K562 (cell line): ENCODE measurements around the gene RARG. TPM values are rescaled to one million over a fixed set of nuclear protein-coding genes. Genes with fewer than 3 reads are reported as not detected.
A peak's percentile ranks its signal among the peaks of the same experiment; 100 is the strongest.

Experiments
- ATAC-seq: fragments of 200-7000 bp; cut with Tn5 transposase; 3 replicates; pipeline ENCODE4 v1.9.1; 2020; ENCODE audit warnings: moderate library complexity
- BruUV-seq: library from RNA; stranded (reverse); fragments of 400-500 nt; replicated peaks from 2 replicates; lab custom pipeline; 2021; lab: Mats Ljungman, UMichigan
- CTCF ChIA-PET: fragments of 300-600 bp; formaldehyde crosslinking; extraction: SDS; loops from one replicate; lab custom pipeline; 2021; ENCODE audit warnings: low intra/inter-chr PET ratio; lab: Yijun Ruan, JAX
- POLR2A ChIA-PET: fragments of 300-600, 350-650 bp; sonication (Branson Sonifier 250); formaldehyde crosslinking; extraction: SDS; loops from one replicate; lab custom pipeline; 2021; ENCODE audit warnings: antibody characterized with exemption, inconsistent platforms; lab: Yijun Ruan, JAX
- DNase-seq, 4 experiments: peaks; one replicate each; pipeline versions ENCODE4 v3.0.0 to v3.0.0-alpha.2; 2011 to 2018; ENCODE audit warnings: low spot score in 3 of 4, mixed read lengths in 3 of 4; ENCODE audit errors: extremely low read depth in 1 of 4
- FAIRE-seq: peaks from 2 replicates; lab custom pipeline; 2011; peaks lifted over from hg19 to GRCh38; lab: Jason Lieb, UNC
- H2AFZ ChIP-seq: 2 replicates; pipeline ENCODE4 v1.6.0; 2011; ENCODE audit warnings: low read depth, low read length, control low read depth, inconsistent platforms
- H3K27ac ChIP-seq: fragments of 200-600 bp; 3 replicates; pipeline ENCODE4 v1.8.0; 2011; ENCODE audit warnings: low read depth, mild to moderate bottlenecking, control low read depth, inconsistent platforms, low read length, moderate library complexity, mixed read lengths; ENCODE audit errors: extremely low read depth
- H3K27me3 ChIP-seq, 2 experiments: fragments of 300-600 bp in 1 of 2; 2 replicates in 1 of 2; 3 replicates in 1 of 2; pipeline versions ENCODE4 v1.6.0 to v1.8.0; 2011; ENCODE audit warnings: inconsistent platforms in 2 of 2, low read length in 2 of 2, mild to moderate bottlenecking in 1 of 2, mixed read lengths in 1 of 2, moderate library complexity in 1 of 2; ENCODE audit not compliant: control insufficient read depth in 2 of 2, insufficient read depth in 2 of 2
- H3K36me3 ChIP-seq: fragments of 300-600 bp; 3 replicates; pipeline ENCODE4 v1.8.0; 2011; ENCODE audit warnings: mild to moderate bottlenecking, low read length, inconsistent platforms; ENCODE audit not compliant: control insufficient read depth, insufficient read depth
- H3K4me1 ChIP-seq, 2 experiments: fragments of 200-600 bp in 1 of 2; replicated peaks in 1 of 2; 2 replicates in 1 of 2; 3 replicates in 1 of 2; pipeline versions ENCODE4 v1.5.1 to v1.8.0; 2011; ENCODE audit warnings: inconsistent platforms in 2 of 2, low read length in 2 of 2, mild to moderate bottlenecking in 1 of 2, mixed read lengths in 1 of 2, moderate library complexity in 1 of 2; ENCODE audit not compliant: control insufficient read depth in 2 of 2, insufficient read depth in 2 of 2
- H3K4me2 ChIP-seq: 2 replicates; pipeline ENCODE4 v1.6.1; 2011; ENCODE audit warnings: low read length, control low read depth, inconsistent platforms, mixed read lengths; ENCODE audit not compliant: insufficient read depth
- H3K4me3 ChIP-seq: fragments of 200-600 bp; sonication (generic), shearing (Covaris generic); 2 replicates; pipeline ENCODE4 v1.5.1; 2016; ENCODE audit warnings: control low read depth, inconsistent platforms
- H3K79me2 ChIP-seq: fragments of 200-600 bp; 3 replicates; pipeline ENCODE4 v1.8.0; 2011; ENCODE audit warnings: low read length, inconsistent platforms; ENCODE audit not compliant: control insufficient read depth, insufficient read depth
- H3K9ac ChIP-seq, 2 experiments: 2 replicates each; pipeline versions ENCODE4 v1.6.0 to v1.6.1; 2011; ENCODE audit warnings: low read depth in 2 of 2, low read length in 2 of 2, control low read depth in 1 of 2, inconsistent platforms in 1 of 2, mild to moderate bottlenecking in 1 of 2, mixed read lengths in 1 of 2; ENCODE audit not compliant: insufficient read depth in 1 of 2
- H3K9me1 ChIP-seq: one replicate; pipeline ENCODE4 v1.6.0; 2011; ENCODE audit warnings: inconsistent platforms, mild to moderate bottlenecking, low read length, moderate library complexity; ENCODE audit not compliant: control insufficient read depth, insufficient read depth
- H3K9me3 ChIP-seq: replicated peaks from 2 replicates; pipeline ENCODE4 v1.5.1; 2011; ENCODE audit warnings: low read depth, low read length, inconsistent platforms; ENCODE audit not compliant: control insufficient read depth, insufficient read depth
- H4K20me1 ChIP-seq: replicated peaks from 2 replicates; pipeline ENCODE4 v1.6.1; 2011; ENCODE audit warnings: low read length, inconsistent platforms, mixed read lengths; ENCODE audit not compliant: control insufficient read depth, insufficient read depth
- ADNP ChIP-seq: fragments of 200-800 bp; sonication (Bioruptor generic); IDR thresholded peaks from 2 replicates; pipeline ENCODE4 v1.6.1; 2016; ENCODE audit warnings: missing genetic modification characterization, missing compliant biosample characterization
- ARID1B ChIP-seq: fragments of 450-650 bp; IDR thresholded peaks from 2 replicates; pipeline ENCODE4 v1.6.1; 2016; ENCODE audit warnings: antibody characterized with exemption, mild to moderate bottlenecking, inconsistent platforms
- BMI1 ChIP-seq: fragments of 150-350 bp; IDR thresholded peaks from 2 replicates; pipeline ENCODE4 v1.6.1; 2014; ENCODE audit warnings: low read length
- CGGBP1 ChIP-seq: fragments of 250-450 bp; sonication (Bioruptor Pico); IDR thresholded peaks from 2 replicates; pipeline ENCODE4 v1.9.0; 2021; ENCODE audit warnings: mild to moderate bottlenecking
- ELF1 ChIP-seq: fragments of 200-800 bp; sonication (Bioruptor generic); IDR thresholded peaks from 2 replicates; pipeline ENCODE4 v1.6.1; 2016; ENCODE audit warnings: missing genetic modification characterization, missing compliant biosample characterization
- GTF2E2 ChIP-seq: fragments of 200-800 bp; sonication (Bioruptor generic); IDR thresholded peaks from 2 replicates; pipeline ENCODE4 v1.6.1; 2016; ENCODE audit warnings: missing genetic modification characterization, missing compliant biosample characterization
- HES1 ChIP-seq: fragments of 450-650 bp; IDR thresholded peaks from 2 replicates; pipeline ENCODE4 v1.6.1; 2016; ENCODE audit warnings: low read depth, mild to moderate bottlenecking, moderate library complexity
- HNRNPUL1 ChIP-seq: fragments of 200-400 bp; formaldehyde crosslinking; IDR thresholded peaks from 2 replicates; pipeline ENCODE4 v1.6.1; 2017; ENCODE audit warnings: low read length
- KAT2B ChIP-seq: IDR thresholded peaks from one replicate; pipeline ENCODE4 v1.6.1; 2012; ENCODE audit warnings: low read depth, mild to moderate bottlenecking, control low read depth, inconsistent platforms, low read length, moderate library complexity
- MAZ ChIP-seq, 2 experiments: fragments of 450-650 bp in 1 of 2; sonication (generic) in 1 of 2; formaldehyde crosslinking; IDR thresholded peaks in 1 of 2; conservative IDR thresholded peaks in 1 of 2; 2 replicates each; pipeline versions ENCODE4 v1.4.0 to v1.5.0; 2020; ENCODE audit warnings: mild to moderate bottlenecking in 1 of 2, missing genetic modification reagents in 1 of 2
- PHF20 ChIP-seq: fragments of 450-650 bp; IDR thresholded peaks from 2 replicates; pipeline ENCODE4 v1.6.1; 2018; ENCODE audit not compliant: partially characterized antibody
- POU5F1 ChIP-seq: fragments of 150-350 bp; IDR thresholded peaks from 2 replicates; pipeline ENCODE4 v1.6.1; 2014; ENCODE audit warnings: borderline replicate concordance, low read length, low read depth, mild to moderate bottlenecking; ENCODE audit not compliant: partially characterized antibody
- PTRF ChIP-seq: fragments of 450-650 bp; IDR thresholded peaks from 2 replicates; pipeline ENCODE4 v1.6.1; 2016; ENCODE audit warnings: mild to moderate bottlenecking, missing genetic modification characterization, missing compliant biosample characterization
- TEAD4 ChIP-seq, 2 experiments: sonication (generic) in 1 of 2; formaldehyde crosslinking in 1 of 2; IDR thresholded peaks; 2 replicates each; pipeline versions ENCODE4 v1.6.1 to v1.8.0; 2012 to 2022; ENCODE audit warnings: borderline replicate concordance in 1 of 2, inconsistent platforms in 1 of 2, low read length in 1 of 2, mild to moderate bottlenecking in 1 of 2, missing genetic modification reagents in 1 of 2
- ZNF41 ChIP-seq: fragments of 250-450 bp; sonication (Bioruptor Pico); conservative IDR thresholded peaks from 2 replicates; pipeline ENCODE4 v1.4.0; 2020; ENCODE audit warnings: mild to moderate bottlenecking
- ZNF445 ChIP-seq: fragments of 250-450 bp; sonication (Bioruptor Pico); IDR thresholded peaks from 2 replicates; pipeline ENCODE4 v1.4.0; 2020; ENCODE audit warnings: low read depth, mild to moderate bottlenecking, moderate library complexity
- WGBS: fragments of 100-300 bp; shearing (Covaris generic); methylation state at CpG from one replicate; pipeline ENCODE4 v1.1.6; 2016; ENCODE audit warnings: low coverage, mixed read lengths; ENCODE audit not compliant: insufficient coverage; ENCODE audit errors: missing lambda C conversion rate; 5-methylcytosine and 5-hydroxymethylcytosine counted together
- in situ Hi-C: fragments of 300-500 bp; cut with MboI; formaldehyde crosslinking; loops from 4 replicates; pipeline ENCODE4 v1.15.0; 2018; ENCODE audit warnings: inconsistent platforms, mixed read lengths
- intact Hi-C: fragments of 100-400 bp; cut with micrococcal nuclease; formaldehyde crosslinking; loops from 2 replicates; pipeline ENCODE4 v1.14.2; 2022
- polyA plus RNA-seq, 8 experiments: library from polyadenylated mRNA; depleted of rRNA in 4 of 8; stranded (reverse) in 5 of 8; unstranded in 3 of 8; fragments of >200 nt; fragmentation: Nextera tagmentation in 2 of 8; fragmentation: Illumina TruSeq in 1 of 8; extraction: Ambion mirVana in 2 of 8; extraction: Trizol in 1 of 8; gene quantifications; 2 replicates each; pipeline versions ENCODE4 v1.2.1 to v1.2.3, GENCODE V29; 2011 to 2014; ENCODE audit warnings: inconsistent platforms in 1 of 8, missing spikeins in 1 of 8
- total RNA-seq, 7 experiments: library from RNA; depleted of rRNA in 6 of 7; stranded (reverse); fragments of >200 nt in 6 of 7; fragmentation: Illumina TruSeq in 2 of 7; extraction: Trizol in 2 of 7; gene quantifications; 2 replicates each; pipeline versions ENCODE4 v1.2.1 to v1.2.3, GENCODE V29; 2011 to 2021; ENCODE audit warnings: low replicate concordance in 1 of 7
- TF ChIP-seq, protein P1 (sequence below): sonication (generic); formaldehyde crosslinking; IDR thresholded peaks from 2 replicates; pipeline ENCODE4 v1.8.1; 2022; ENCODE audit warnings: missing genetic modification reagents

Gene RARG
- total and polyA plus RNA-seq, 9 of the 15 experiments (the other 6 are each of a cell fraction or from before 2014, with no cell fraction given): 0.18 to 7.6 (median 3.8) TPM

DNA sequence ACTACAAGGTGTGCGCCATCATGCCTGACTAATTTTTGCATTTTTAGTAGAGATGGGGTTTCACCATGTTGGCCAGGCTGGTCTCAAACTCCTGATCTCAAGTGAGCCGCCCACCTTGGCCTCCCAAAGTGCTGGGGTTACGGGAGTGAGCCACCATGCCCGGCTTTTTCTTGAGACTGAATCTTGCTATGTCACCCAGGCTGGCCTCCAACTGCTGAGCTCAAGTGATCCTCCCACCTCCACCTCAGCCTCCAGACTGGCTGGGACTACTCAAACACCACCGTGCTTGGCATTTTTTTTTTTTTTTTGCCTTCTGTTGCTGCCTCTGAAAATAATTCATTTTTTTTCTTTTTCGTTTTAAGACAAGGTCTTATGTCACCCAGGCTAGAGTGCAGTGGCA is 27.9 kb upstream of the RARG start (continued):
- TF ChIP-seq ZNF41: no peak
- TF ChIP-seq KAT2B: no peak
- no peak for TF ChIP-seq TEAD4 (IDR thresholded peaks at IDR 0.05; ENCODE audit: low read length)
- no peak for TF ChIP-seq TEAD4 (CRISPR knock-in tag; IDR thresholded peaks at IDR 0.05; ENCODE audit: borderline replicate concordance)
- no peak for TF ChIP-seq HNRNPUL1
- TF ChIP-seq, all 486 proteins: peak for 4

DNA sequence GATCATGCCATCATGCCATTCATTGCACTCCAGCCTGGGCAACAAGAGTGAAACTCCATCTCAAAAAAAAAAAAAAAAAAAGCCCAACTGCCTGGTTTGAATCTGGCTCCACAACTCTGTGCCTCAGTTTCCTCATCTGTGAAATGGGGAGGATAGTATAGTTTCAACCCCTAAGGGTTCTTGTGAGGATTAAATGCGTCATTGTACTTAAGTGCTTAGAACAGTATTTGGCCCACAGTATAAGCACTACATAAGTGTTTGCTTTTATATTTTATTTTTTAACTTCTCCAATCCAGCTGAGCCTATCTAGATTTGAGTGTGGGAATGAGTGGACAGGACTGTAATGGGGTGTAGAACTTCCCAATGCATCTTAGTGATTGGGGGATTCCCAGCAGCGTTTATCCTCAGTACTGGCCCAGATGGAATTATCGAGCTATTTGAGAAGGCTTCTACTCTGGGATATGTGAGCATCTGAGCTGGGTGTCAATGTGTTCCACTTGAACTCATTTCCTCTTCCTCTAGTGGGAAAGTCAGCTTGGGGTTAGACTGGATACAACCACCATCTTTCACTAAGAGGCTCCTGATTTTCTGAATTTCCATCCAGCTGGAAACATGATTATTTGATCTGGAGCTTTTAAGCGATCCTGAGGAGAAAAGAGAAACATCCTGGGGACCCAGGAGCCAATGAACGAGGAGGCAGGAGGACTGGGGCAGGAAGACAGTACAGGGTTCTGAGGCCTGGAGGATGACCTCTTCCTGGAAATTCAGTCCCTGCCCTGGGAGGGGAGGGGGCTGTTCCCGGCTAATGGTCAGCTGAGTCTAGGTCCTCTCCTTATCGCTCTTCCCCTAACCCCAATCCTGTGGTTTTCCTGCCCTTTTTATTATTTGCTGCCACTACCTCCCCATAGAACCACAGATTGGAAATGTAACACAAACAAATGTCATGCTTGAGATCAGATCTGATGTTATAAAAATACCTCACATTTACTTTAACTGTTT is 26.8 kb upstream of the RARG start:
- ChIA-PET POLR2A (interaction anchor here (0.5 to 1.7 kb wide), 3 partner anchors 9 to 1098 kb away, joined by 4 to 10 read pairs (median 4); partner anchors contain the start of gene ESPL1), CTCF (no interaction called here)
- Histone ChIP-seq H3K79me2 (peaks cover 5% of the 10 kb centered on the region; the same call in 1 of the 3 replicates), H3K9ac (peak overlapping the region; percentile 9 to 55; a peak in 2 of 4 replicates), H4K20me1 (no peaks in the 10 kb centered on the region), H3K9me1 (no peaks in the 10 kb centered on the region), H2AFZ (peak overlapping the region; percentile 74), H3K4me2 (peak overlapping the region; percentile 2; the same call in 1 of the 2 replicates), H3K9me3 (no peaks in the 10 kb centered on the region), H3K4me1 (peaks cover 13 to 20% of the 10 kb centered on the region in 2 experiments; a peak in 4 of 5 replicates), H3K36me3 (peaks cover 10% of the 10 kb centered on the region; the same call in 1 of the 3 replicates), H3K27me3 (no peaks in the 10 kb centered on the region), H3K4me3 (no peak overlapping the region), H3K27ac (peak overlapping the region; percentile 31; the same call in 2 of the 3 replicates)
- 35% methylated on average over 7 of the region's 7 CpGs for WGBS
- peak; percentile 57 for FAIRE-seq
- DNase-seq: peak; percentile 41 to 64 (median 50)
- in situ Hi-C loops (no loop called here), intact Hi-C loops (no loop called here)
- ATAC-seq: peak; percentile 64
- BruUV-seq: no TSS peak
- TF ChIP-seq MAZ (CRISPR knock-in tag; conservative IDR thresholded peaks at IDR 0.05 in 1 of 2, IDR thresholded peaks at IDR 0.05 in 1 of 2) (peak in 1 of 2 experiments; percentile 44; a peak in 2 of 4 replicates), ZNF445 (CRISPR knock-in tag) (no peak), ADNP (tag) (0 out of 2 replicates have a peak, but pooled peaks have one; percentile 29), PTRF (tag) (no peak), GTF2E2 (tag) (no peak), ELF1 (tag) (peak; percentile 39; the same call in 1 of the 2 replicates), HES1 (peak; percentile 37; the same call in 1 of the 2 replicates), POU5F1 (no peak), PHF20 (peak; percentile 26), ARID1B (peak; percentile 36), CGGBP1 (CRISPR knock-in tag) (no peak), BMI1 (no peak)
- TF ChIP-seq, protein P1, sequence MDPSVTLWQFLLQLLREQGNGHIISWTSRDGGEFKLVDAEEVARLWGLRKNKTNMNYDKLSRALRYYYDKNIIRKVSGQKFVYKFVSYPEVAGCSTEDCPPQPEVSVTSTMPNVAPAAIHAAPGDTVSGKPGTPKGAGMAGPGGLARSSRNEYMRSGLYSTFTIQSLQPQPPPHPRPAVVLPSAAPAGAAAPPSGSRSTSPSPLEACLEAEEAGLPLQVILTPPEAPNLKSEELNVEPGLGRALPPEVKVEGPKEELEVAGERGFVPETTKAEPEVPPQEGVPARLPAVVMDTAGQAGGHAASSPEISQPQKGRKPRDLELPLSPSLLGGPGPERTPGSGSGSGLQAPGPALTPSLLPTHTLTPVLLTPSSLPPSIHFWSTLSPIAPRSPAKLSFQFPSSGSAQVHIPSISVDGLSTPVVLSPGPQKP (CRISPR knock-in tag): no peak
